AG08395 (cell line): ENCODE measurements around the gene MTX1.
A peak's percentile ranks its signal among the peaks of the same experiment; 100 is the strongest.
"Not testable (repeated sequence)": the region's sequence is repeated elsewhere in the genome, so short reads cannot be mapped to it uniquely, and the experiment has no call there.

Experiments used
- DNase-seq: peaks from one replicate; pipeline ENCODE4 v3.0.0; 2012; ENCODE audit warnings: mixed read lengths, low spot score

MTX1 gene

GRCh38 chr1:155236451-155236850 lies 28.0 kb downstream of the MTX1 start:
- no peak for DNase-seq

- DNase-seq = peak; percentile 85
Observed at GRCh38 chr1:155241069-155241679, 32.7 kb downstream of the MTX1 start.

- no peak for DNase-seq
Observed at GRCh38 chr1:155241841-155242264, 33.4 kb downstream of the MTX1 start.

- DNase-seq = no peak
Observed at GRCh38 chr1:155242805-155243358, 34.4 kb downstream of the MTX1 start.

- peak; percentile 97 for DNase-seq
Observed at GRCh38 chr1:155244368-155245162, 36.1 kb downstream of the MTX1 start.

GRCh38 chr1:155245163-155245524 lies 36.6 kb downstream of the MTX1 start:
- DNase-seq = no peak

GRCh38 chr1:155246796-155247195 lies 38.3 kb downstream of the MTX1 start:
- not testable (repeated sequence) for DNase-seq

GRCh38 chr1:155247667-155248553 lies 39.4 kb downstream of the MTX1 start:
- no peak for DNase-seq

GRCh38 chr1:155250246-155250632 lies 41.7 kb downstream of the MTX1 start:
- no peak for DNase-seq

- DNase-seq = peak; percentile 95
Observed at GRCh38 chr1:155250633-155251449, 42.3 kb downstream of the MTX1 start.

- no peak for DNase-seq
Observed at GRCh38 chr1:155251566-155251965, 43.1 kb downstream of the MTX1 start.

- DNase-seq = no peak
Observed at GRCh38 chr1:155253208-155253607, 44.7 kb downstream of the MTX1 start.

- no peak for DNase-seq
Observed at GRCh38 chr1:155253797-155254196, 45.3 kb downstream of the MTX1 start.

- peak; percentile 9 for DNase-seq
Observed at GRCh38 chr1:155254228-155254713, 45.8 kb downstream of the MTX1 start.

- DNase-seq = peak; percentile 28
Observed at GRCh38 chr1:155254714-155255242, 46.3 kb downstream of the MTX1 start.

GRCh38 chr1:155255243-155256007 lies 46.9 kb downstream of the MTX1 start, which contains the start of gene ENTREP3:
TSS of gene ENTREP3 (minus strand) at chr1:155255483. CDS start at chr1:155254877, 606 bp downstream.
- peak; percentile 89 for DNase-seq

GRCh38 chr1:155256058-155256852 lies 47.8 kb downstream of the MTX1 start:
- DNase-seq = no peak

GRCh38 chr1:155260276-155260675 lies 51.8 kb downstream of the MTX1 start:
- no peak for DNase-seq

- peak; percentile 25 for DNase-seq
Observed at GRCh38 chr1:155261493-155261851, 53.0 kb downstream of the MTX1 start.
